Loucy (cell line): Measurements from ENCODE around the gene SLC35G6.

Source experiments
- EZH2phosphoT487 ChIP-seq: fragments of 200-600 bp; IDR thresholded peaks from 2 replicates; pipeline ENCODE4 v1.6.1; 2018; ENCODE audit warnings: antibody characterized with exemption, mild to moderate bottlenecking, moderate library complexity, borderline replicate concordance
- TF ChIP-seq, protein P1 (sequence below): fragments of 200-600 bp; sonication (generic); conservative IDR thresholded peaks from 2 replicates; pipeline ENCODE4 v1.5.1; 2014; ENCODE audit warnings: mild to moderate bottlenecking, antibody characterized with exemption, low read length

DNA sequence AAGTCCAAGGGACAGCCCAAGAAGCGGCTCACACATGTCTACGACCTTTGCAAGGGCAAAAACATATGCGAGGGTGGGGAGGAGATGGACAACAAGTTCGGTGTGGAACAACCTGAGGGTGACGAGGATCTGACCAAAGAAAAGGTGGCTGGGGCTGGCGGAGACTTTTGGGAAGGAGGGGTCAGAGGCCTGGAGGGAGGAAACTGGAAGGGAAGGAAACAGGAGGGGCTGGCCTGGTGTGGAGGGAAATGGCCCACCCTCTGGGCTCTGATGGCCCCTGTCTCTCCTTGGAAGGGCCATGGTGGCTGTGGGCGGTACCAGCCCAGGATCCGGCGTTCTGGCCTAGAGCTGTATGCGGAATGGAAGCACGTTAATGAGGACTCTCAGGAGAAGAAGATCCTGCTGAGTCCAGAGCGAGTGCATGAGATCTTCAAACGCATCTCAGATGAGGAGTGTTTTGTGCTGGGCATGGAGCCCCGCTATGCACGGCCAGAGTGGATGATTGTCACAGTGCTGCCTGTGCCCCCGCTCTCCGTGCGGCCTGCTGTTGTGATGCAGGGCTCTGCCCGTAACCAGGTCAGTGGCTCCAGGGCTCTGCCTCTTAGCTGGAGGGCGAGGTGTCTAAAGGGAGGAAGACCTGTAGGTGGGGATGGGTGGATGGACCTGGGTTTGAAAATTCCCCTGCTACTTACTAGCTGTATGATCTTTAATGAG, 15.4 kb downstream of the SLC35G6 start:
- TF ChIP-seq, protein P1, sequence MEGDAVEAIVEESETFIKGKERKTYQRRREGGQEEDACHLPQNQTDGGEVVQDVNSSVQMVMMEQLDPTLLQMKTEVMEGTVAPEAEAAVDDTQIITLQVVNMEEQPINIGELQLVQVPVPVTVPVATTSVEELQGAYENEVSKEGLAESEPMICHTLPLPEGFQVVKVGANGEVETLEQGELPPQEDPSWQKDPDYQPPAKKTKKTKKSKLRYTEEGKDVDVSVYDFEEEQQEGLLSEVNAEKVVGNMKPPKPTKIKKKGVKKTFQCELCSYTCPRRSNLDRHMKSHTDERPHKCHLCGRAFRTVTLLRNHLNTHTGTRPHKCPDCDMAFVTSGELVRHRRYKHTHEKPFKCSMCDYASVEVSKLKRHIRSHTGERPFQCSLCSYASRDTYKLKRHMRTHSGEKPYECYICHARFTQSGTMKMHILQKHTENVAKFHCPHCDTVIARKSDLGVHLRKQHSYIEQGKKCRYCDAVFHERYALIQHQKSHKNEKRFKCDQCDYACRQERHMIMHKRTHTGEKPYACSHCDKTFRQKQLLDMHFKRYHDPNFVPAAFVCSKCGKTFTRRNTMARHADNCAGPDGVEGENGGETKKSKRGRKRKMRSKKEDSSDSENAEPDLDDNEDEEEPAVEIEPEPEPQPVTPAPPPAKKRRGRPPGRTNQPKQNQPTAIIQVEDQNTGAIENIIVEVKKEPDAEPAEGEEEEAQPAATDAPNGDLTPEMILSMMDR = no peak
- TF ChIP-seq EZH2phosphoT487 = no peak
